DOHH2 (cell line): ENCODE measurements around the gene OSBPL3.

Experiments
- CTCF ChIP-seq: fragments of 200-600 bp; sonication (generic); IDR thresholded peaks from one replicate; pipeline ENCODE4 v1.5.1; 2014; ENCODE audit warnings: antibody characterized with exemption, mild to moderate bottlenecking, low read depth, low read length; ENCODE audit not compliant: poor library complexity, severe bottlenecking
- EZH2phosphoT487 ChIP-seq: fragments of 200-600 bp; sonication (generic); IDR thresholded peaks from 2 replicates; pipeline ENCODE4 v1.6.1; 2017; ENCODE audit warnings: borderline replicate concordance, mild to moderate bottlenecking, antibody characterized with exemption, low read length, moderate library complexity, mixed read lengths

GRCh38 chr7:24812305-24812945 is 167.6 kb downstream of the OSBPL3 start:
- peak; percentile 97 for TF ChIP-seq CTCF
- no peak for TF ChIP-seq EZH2phosphoT487
